ENCODE measurements around the gene ANKRD36. TPM values are rescaled to one million over a fixed set of nuclear protein-coding genes. Genes with fewer than 3 reads are reported as not detected.
"Not testable (repeated sequence)": the region's sequence is repeated elsewhere in the genome, so short reads cannot be mapped to it uniquely, and the experiment has no call there.

Gene ANKRD36
- 10 to 100 TPM; 26.8 to 30.6 TPM for total RNA-seq
- long read RNA-seq, donor 1, partial matches to known transcripts, result 3 of 8 reads
- long read RNA-seq, donor 1, other reads (novel, unspliced or antisense), result 5 of 8 reads
- long read RNA-seq, donor 2, partial matches to known transcripts, result 3 of 8 reads
- long read RNA-seq, donor 2, other reads (novel, unspliced or antisense), result 4 of 8 reads

DNA sequence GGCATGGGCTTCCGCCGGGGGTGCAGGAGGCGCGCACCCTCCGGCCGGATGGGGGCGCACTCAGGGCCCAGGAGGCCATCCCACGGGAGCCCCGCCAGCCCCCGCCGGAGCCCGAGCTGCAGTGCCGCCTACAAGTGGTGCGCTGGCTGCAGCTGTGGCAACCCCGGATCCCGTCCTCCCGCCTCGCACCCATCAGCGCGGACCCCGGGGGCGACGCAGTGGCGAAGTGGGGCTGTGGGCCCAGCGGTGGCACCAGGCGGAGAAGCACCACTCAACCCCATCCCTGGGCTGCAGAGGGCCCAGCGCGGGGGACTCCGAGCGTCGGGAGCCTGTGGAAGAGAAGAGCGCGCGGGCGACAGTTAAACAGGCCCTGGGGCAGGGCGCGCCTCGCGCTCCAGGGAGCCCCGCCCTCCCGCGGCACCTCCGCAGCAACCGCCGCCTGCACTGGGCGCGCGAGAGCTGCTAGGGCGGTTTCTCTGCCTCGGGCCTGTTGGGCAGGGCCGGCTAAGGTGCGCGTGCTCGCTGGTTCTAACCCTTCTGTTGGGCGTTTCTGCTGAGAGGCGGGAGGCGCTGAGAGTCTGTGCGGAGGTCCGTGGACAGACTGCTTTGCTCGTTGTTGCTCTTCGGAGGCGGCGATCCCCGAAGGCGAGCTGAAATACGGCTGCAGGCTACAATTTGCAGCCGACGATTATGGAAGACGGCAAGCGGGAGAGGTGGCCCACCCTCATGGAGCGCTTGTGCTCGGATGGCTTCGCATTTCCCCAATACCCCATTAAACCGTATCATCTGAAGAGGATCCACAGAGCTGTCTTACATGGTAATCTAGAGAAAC is at the start of gene ANKRD36:
Gene ANKRD36 (plus strand): TSS at position 104 of the 832 bp plus-strand sequence. CDS start 587 bp downstream, at position 691.
- intact Hi-C loops (cut with DNase I), result not testable (repeated sequence)
- DNase-seq (ENCODE audit: low spot score), result peak; percentile 95

DNA sequence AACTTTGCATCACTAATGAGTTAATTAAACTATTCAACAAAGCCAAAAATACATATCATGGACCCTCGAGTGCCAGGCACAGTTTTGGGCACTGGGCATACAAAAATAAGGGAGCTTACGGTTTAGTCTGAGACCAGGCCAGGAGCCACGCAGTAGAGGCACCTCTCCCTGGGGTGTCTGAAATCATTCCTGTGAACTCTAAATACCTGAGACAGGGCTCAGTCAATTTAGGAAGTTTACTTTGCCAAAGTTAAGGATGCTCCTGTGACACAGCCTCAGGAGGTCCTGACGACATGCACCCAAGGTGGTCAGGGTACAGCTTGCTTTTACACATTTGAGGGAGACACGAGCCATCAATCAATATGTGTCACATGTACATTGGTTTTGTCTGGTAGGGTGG is 46.9 kb upstream of the ANKRD36 start:
- intact Hi-C loops (cut with DNase I); DNase-seq (ENCODE audit: low spot score): not testable (repeated sequence)

DNA sequence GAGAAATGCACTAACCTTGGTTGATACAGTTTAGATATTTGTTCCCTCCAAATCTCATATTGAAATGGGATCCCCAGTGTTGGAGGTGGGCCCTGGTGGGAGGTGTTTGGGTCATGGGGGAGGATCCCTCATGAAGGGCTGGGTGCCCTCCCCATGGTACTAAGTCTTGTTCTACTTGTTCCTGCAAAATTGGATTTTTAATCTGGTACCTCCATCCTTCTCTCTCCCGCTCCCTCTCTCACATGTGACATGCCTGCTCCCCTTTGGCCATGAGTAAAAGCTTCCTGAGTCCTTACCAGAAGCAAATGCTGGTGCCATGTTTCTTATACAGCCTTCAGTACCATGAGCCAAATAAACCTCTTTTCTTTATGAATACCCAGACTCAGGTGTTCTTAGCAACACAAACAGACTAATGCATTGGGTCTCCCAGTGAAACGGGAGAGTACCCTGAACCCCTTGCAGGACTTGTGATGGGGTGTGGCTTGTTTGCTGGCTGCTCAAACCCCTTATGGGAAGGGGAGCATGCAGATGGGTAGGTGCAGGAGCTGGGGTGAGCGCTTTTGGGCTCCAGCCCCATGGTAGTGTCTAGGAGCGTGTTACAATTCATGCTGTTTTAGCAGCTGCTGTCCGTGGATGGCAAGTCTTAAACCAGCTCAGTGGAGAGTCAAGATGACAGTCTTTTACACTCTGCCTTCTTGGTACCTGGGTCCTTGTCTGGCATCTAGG is 45.5 kb upstream of the ANKRD36 start:
- intact Hi-C loops (cut with DNase I), result no loop called here
- DNase-seq (ENCODE audit: low spot score), result no peak

- intact Hi-C loops (cut with DNase I), result no loop called here
- no peak for DNase-seq (ENCODE audit: low spot score)
Observed at GRCh38 chr2:97068074-97068473, 44.9 kb upstream of the ANKRD36 start.

DNA sequence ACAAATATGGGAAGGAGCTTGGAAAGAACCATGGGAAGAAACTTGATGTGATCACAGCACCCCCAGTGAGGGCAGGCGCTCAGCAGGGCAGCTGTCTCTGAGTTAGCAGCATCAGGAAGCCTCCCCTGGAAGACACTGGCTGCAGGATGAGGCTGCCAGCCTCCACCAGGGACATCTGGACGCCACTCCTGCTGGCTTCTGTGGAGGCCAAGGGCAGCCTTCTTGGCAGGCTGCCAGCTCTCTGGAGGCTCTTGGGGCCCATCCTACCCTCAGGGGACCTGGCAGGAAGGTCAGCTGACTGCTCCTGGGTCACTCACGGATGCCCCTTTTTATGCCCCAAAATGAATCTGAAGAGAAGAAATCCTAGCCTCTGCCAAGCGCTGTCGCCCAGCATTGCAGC is 44.2 kb upstream of the ANKRD36 start:
- intact Hi-C loops (cut with DNase I); DNase-seq (ENCODE audit: low spot score): not testable (repeated sequence)

DNA sequence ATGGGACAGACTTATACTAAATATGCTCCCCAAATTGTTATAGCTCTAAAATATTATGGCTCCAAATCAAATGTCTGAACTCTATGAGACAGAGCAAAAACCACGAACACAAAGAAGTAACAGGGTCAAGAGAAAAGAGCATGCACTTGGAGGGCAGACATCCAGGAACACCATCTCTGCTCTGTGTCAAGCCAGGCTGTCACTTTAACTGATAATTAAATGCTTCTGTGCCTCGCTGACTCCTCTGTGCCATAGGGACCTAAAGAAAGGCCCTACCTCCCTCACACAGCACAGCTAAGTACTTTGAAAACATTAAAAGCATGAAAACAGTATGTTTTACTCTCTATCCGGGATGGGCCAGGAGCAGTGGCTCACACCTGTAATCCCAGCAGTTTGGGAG is 42.0 kb upstream of the ANKRD36 start:
- intact Hi-C loops (cut with DNase I); DNase-seq (ENCODE audit: low spot score): not testable (repeated sequence)

GRCh38 chr2:97077213-97077612 is 35.7 kb upstream of the ANKRD36 start:
- DNase-seq (ENCODE audit: low spot score); intact Hi-C loops (cut with DNase I): not testable (repeated sequence)

- intact Hi-C loops (cut with DNase I); DNase-seq (ENCODE audit: low spot score): not testable (repeated sequence)
Observed at GRCh38 chr2:97080855-97081254, 32.1 kb upstream of the ANKRD36 start.

GRCh38 chr2:97082206-97082605 is 30.7 kb upstream of the ANKRD36 start:
- intact Hi-C loops (cut with DNase I); DNase-seq (ENCODE audit: low spot score): not testable (repeated sequence)

GRCh38 chr2:97083516-97083915 is 29.4 kb upstream of the ANKRD36 start:
- intact Hi-C loops (cut with DNase I); DNase-seq (ENCODE audit: low spot score): not testable (repeated sequence)

DNA sequence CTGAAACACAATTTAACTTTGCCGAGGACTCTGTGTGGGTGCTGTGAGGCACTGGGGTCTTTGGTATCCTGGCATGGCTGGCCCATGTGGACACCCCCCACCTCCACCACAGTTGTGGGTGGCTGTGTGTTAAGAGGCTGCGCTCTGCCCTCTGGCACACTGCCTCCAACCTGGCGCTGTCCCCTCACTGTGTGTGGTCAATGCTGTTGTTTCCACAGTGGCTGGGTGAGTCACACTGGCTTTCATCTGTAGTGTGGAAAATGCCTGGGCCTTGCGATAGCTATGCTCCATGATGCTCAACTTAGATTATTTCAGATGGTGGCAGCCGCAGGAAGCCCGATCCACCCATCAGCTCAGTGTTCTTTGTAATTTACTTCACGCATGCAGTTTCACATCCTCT is 27.9 kb upstream of the ANKRD36 start:
- intact Hi-C loops (cut with DNase I); DNase-seq (ENCODE audit: low spot score): not testable (repeated sequence)

- DNase-seq (ENCODE audit: low spot score); intact Hi-C loops (cut with DNase I): not testable (repeated sequence)
Observed at GRCh38 chr2:97088706-97089105, 24.2 kb upstream of the ANKRD36 start.

- intact Hi-C loops (cut with DNase I); DNase-seq (ENCODE audit: low spot score): not testable (repeated sequence)
Observed at GRCh38 chr2:97092946-97093345, 20.0 kb upstream of the ANKRD36 start.

- intact Hi-C loops (cut with DNase I); DNase-seq (ENCODE audit: low spot score): not testable (repeated sequence)
Observed at GRCh38 chr2:97093983-97094771, 18.8 kb upstream of the ANKRD36 start.

DNA sequence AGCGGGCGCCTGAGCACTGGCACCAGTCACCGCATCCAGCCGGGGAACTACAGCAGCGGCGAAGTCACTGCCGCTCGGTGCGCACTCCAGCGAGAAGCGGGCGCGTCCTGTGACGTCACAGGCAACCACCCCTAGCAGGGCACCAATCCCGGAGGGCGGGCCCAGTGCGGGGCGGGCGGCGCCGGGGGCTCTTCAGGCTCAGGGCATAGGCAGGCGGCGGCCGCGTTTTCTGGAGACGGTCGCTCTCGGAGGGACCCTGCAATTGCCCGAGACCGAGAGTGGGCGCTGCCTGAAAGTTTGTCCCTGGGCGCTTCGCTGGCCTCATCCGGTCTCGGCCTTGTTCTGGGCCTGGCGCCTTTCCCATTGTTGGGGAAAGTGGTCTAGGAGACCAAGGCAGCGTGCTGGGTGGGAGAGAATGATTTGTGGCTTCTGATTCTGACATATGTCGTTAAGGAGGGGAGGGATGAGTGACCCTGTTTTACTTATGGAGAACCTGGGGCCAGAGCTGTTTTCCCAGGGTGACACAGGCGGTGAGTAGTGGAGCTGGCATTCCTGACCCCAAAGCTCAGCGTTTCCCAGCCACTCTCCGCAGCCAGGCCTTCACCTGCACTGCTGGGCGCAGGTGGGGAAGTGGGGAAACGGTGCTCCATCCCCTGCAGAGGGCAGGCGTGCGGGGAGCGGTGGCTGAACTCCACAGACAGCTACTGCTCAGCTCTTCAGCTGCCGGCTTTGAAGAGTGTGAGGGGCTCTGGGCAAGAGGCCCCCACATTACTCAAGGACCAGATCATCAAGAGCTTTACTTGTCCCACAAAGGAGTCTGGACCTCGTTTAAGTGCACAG is 18.0 kb upstream of the ANKRD36 start, which contains the start of gene FAHD2B:
Gene FAHD2B (minus strand): TSS at position 111 of the 840 bp plus-strand sequence. CDS start 3,176 bp downstream, outside the sequence.
- intact Hi-C loops (cut with DNase I), result not testable (repeated sequence)
- peak; percentile 95 for DNase-seq (ENCODE audit: low spot score)

DNA sequence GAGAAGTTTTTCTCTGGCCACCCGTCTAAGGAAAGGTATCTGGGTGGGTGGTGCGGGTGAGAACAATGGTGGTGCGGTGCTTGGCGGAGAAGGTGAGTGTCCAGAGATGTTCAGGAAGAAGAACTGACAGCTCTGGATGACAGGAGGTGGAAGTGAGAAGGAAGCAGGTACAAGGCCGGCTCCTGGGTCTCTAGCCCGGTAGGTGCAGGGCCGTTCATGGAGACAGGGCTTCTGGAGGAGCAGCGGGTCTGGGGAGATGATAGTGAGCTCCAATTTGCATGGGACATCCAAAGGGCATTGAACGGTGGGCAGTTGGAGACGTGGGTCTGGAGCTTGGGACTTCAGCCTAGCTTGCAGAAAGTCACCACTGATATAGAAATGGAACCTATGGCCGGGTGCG is 17.3 kb upstream of the ANKRD36 start:
- intact Hi-C loops (cut with DNase I), result no loop called here
- no peak for DNase-seq (ENCODE audit: low spot score)

DNA sequence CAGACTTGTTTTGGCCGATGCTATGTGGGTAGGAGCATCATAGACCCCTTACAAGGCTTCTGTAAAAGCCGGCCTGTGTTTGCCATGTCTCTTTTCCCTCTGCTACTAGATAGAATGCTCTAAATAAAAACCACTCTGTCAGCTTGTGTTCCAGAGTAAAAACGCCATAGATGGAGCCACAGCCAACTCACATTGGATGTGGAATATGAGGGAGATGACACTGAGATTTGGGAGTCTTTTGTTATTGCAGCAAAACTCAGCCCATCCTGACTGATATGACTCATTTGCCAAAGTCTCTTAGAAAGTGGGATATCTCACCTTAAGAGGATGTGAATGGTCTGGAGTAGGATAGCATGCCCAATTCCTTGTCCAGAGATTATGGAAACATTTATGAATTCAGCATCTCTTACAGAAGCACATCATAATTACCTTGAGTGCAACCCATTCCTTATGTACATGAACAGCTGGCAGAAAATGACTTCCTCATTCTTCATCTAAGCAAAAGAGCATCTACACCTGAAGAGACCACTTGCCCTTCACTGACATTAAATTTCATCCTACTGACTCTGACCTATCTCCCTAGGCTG is 14.1 kb upstream of the ANKRD36 start:
- DNase-seq (ENCODE audit: low spot score); intact Hi-C loops (cut with DNase I): not testable (repeated sequence)

GRCh38 chr2:97106878-97107277 is 6.1 kb upstream of the ANKRD36 start:
- intact Hi-C loops (cut with DNase I); DNase-seq (ENCODE audit: low spot score): not testable (repeated sequence)

All from posterior vena cava (tissue), 2 donors.